ENCODE results near the gene SEMA4D. TPM values are rescaled to one million over a fixed set of nuclear protein-coding genes. Genes with fewer than 3 reads are reported as not detected.

Gene SEMA4D
- total and polyA plus RNA-seq, 10 donors = 23.0 to 193 (median 157) TPM

DNA sequence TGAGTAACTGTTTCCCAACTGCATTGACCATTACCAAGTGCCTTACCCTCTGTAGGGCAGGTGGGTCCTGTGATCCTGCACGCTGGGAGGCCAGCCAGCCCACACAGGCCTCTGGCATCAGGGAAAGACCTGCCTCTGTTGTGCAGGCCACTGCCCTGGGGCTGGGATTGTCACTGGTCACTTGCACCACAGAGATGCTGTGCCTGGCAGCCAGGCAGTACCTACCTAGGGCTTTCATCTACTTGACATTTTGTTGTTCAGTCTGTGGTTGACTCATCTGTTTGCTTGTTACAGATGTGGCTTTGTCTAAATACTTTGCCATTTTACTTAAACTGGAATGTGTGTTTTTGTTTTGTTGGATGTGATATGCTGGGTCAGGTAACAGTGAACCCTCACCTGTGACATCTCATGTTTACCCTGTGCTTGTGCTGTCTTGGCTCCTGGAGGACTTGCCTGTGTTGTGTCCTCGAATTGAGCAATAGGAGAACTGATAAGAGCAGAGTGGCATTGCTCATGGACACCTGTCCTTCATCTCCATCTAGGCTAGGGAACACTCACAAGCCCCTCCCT is 146.8 kb downstream of the SEMA4D start:
- no peaks in the 10 kb centered on the region for H3K27me3 ChIP-seq (replicated peaks in 1 of 7)
- H3K36me3 ChIP-seq = peaks cover 5 to 100% (median 92%) of the 10 kb centered on the region in 6 donors
- H3K27ac ChIP-seq = peak overlapping the region in 4 of 8 donors; percentile 27 to 77 (median 63)
- WGBS, 5 donors = 80 to 90% (median 86%) methylated on average over 2 of the region's 2 CpGs
- H3K4me1 ChIP-seq = peaks cover 11 to 40% (median 23%) of the 10 kb centered on the region in 6 donors
- DNase-seq = no peak
- peak in 1 of 3 donors; percentile 31 for TF ChIP-seq POLR2AphosphoS5 (IDR thresholded peaks at IDR 0.05)
- TF ChIP-seq, protein P1, sequence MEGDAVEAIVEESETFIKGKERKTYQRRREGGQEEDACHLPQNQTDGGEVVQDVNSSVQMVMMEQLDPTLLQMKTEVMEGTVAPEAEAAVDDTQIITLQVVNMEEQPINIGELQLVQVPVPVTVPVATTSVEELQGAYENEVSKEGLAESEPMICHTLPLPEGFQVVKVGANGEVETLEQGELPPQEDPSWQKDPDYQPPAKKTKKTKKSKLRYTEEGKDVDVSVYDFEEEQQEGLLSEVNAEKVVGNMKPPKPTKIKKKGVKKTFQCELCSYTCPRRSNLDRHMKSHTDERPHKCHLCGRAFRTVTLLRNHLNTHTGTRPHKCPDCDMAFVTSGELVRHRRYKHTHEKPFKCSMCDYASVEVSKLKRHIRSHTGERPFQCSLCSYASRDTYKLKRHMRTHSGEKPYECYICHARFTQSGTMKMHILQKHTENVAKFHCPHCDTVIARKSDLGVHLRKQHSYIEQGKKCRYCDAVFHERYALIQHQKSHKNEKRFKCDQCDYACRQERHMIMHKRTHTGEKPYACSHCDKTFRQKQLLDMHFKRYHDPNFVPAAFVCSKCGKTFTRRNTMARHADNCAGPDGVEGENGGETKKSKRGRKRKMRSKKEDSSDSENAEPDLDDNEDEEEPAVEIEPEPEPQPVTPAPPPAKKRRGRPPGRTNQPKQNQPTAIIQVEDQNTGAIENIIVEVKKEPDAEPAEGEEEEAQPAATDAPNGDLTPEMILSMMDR (IDR thresholded peaks at IDR 0.05 in 8 of 11, conservative IDR thresholded peaks at IDR 0.05 in 3 of 11) = no peak
- no peak for TF ChIP-seq POLR2A (IDR thresholded peaks at IDR 0.05)
- H3K4me3 ChIP-seq = no peak overlapping the region
- intact Hi-C loops (cut with DNase I; ENCODE audit: low total_unique reads) = no loop called here
- no peaks in the 10 kb centered on the region for H3K9me3 ChIP-seq

DNA sequence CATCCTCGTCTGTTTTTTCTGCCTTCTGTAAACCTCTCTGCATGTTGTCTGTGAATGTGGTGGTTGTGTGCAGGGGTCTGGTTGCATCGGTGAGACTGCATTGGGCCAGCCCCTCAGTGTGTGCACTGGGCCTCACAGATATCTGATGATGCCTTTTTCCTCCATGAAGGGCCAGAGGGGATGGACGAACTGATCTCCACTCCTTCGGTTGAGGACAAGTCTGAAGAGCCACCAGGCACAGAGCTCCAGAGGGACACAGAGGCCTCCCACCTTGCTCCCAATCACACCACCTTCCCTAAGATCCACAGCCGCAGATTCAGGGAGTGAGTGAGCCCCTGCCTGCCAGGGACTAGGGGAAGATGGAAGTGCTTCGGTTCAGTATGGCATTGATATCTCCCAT is 148.3 kb downstream of the SEMA4D start:
- WGBS, 5 donors = 95 to 99% (median 97%) methylated on average over 5 to 6 of the region's 6 CpGs
- intact Hi-C loops (cut with DNase I; ENCODE audit: low total_unique reads) = no loop called here
- H3K27me3 ChIP-seq (replicated peaks in 1 of 7) = no peaks in the 10 kb centered on the region
- no peak overlapping the region for H3K27ac ChIP-seq
- no peaks in the 10 kb centered on the region for H3K9me3 ChIP-seq
- H3K4me1 ChIP-seq = peaks cover 11 to 40% (median 23%) of the 10 kb centered on the region in 6 donors
- no peak for DNase-seq
- TF ChIP-seq, protein P1 (IDR thresholded peaks at IDR 0.05 in 8 of 11, conservative IDR thresholded peaks at IDR 0.05 in 3 of 11) = no peak
- no peak for TF ChIP-seq POLR2A (IDR thresholded peaks at IDR 0.05)
- TF ChIP-seq POLR2AphosphoS5 (IDR thresholded peaks at IDR 0.05) = no peak
- H3K36me3 ChIP-seq = peaks cover 0 to 100% (median 93%) of the 10 kb centered on the region in 6 donors
- H3K4me3 ChIP-seq = no peak overlapping the region

DNA sequence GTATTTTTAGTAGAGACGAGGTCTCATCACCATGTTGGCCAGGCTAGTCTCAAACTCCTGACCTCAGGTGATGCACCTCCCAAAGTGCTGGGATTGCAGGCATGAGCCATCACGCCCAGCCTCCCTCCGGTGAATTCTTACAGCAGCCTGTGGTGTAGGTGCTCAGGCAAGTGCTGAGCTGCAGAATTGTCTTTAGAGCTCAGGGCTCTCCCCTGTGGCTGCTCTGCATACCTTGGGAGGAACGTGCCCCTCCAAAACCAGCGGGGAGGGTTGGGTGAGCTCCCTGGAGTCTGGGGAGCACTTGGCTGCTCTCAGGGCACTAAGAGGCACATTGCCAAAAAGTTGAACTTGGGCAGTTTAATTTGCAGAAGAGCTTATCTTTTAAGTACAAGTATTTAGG is 150.3 kb downstream of the SEMA4D start:
- Histone ChIP-seq H3K27ac (no peak overlapping the region), H3K36me3 (peaks cover 0 to 100% (median 93%) of the 10 kb centered on the region in 6 donors), H3K27me3 (replicated peaks in 1 of 7) (no peaks in the 10 kb centered on the region), H3K4me3 (no peak overlapping the region), H3K4me1 (peaks cover 10 to 23% (median 14%) of the 10 kb centered on the region in 6 donors), H3K9me3 (no peaks in the 10 kb centered on the region)
- intact Hi-C loops (cut with DNase I; ENCODE audit: low total_unique reads) = no loop called here
- no peak for TF ChIP-seq POLR2A (IDR thresholded peaks at IDR 0.05)
- TF ChIP-seq, protein P1 (IDR thresholded peaks at IDR 0.05 in 8 of 11, conservative IDR thresholded peaks at IDR 0.05 in 3 of 11) = no peak
- TF ChIP-seq POLR2AphosphoS5 (IDR thresholded peaks at IDR 0.05) = no peak
- DNase-seq = no peak
- 94 to 97% (median 96%) methylated on average over 3 to 5 of the region's 5 CpGs for WGBS, 5 donors

DNA sequence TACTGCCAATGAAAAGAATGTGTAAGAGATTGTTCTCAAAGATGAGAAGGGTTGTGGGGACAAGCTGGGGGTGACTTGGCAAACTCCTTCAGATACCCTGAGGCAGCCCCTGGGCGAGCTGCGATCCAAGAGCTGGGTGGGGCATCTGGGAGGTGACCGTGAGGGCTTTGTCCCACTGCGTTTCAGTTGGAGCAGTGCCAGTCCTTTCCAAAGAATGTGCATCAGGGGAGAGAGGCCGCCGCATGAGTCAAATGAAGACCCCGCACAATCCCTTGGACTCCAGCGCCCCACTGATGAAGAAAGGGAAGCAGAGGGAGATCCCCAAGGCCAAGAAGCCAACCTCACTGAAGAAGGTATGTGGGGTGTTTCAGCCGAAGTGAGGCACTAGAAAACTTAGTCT is 151.2 kb downstream of the SEMA4D start:
- no peaks in the 10 kb centered on the region for H3K27me3 ChIP-seq (replicated peaks in 1 of 7)
- no peak overlapping the region for H3K4me3 ChIP-seq
- H3K9me3 ChIP-seq = no peaks in the 10 kb centered on the region
- no peak for DNase-seq
- H3K27ac ChIP-seq = no peak overlapping the region
- intact Hi-C loops (cut with DNase I; ENCODE audit: low total_unique reads) = no loop called here
- WGBS, 5 donors = 92 to 98% (median 93%) methylated on average over 9 of the region's 9 CpGs
- peaks cover under 1 to 13% (median 5%) of the 10 kb centered on the region in 6 donors for H3K4me1 ChIP-seq
- peaks cover 0 to 100% (median 97%) of the 10 kb centered on the region in 6 donors for H3K36me3 ChIP-seq
- TF ChIP-seq POLR2AphosphoS5 (IDR thresholded peaks at IDR 0.05) = no peak
- TF ChIP-seq, protein P1 (IDR thresholded peaks at IDR 0.05 in 8 of 11, conservative IDR thresholded peaks at IDR 0.05 in 3 of 11) = no peak
- TF ChIP-seq POLR2A (IDR thresholded peaks at IDR 0.05) = no peak

Measured in spleen (tissue), 11 donors.